Activated T-cell treated with anti-CD3 and anti-CD28 coated beads for 24 hours (primary cell): Measurements from ENCODE around the gene NPW.

ENCODE experiments used
- DNase-seq: peaks from one replicate; pipeline ENCODE4 v3.0.0-alpha.2; 2020; ENCODE audit warnings: low read depth

NPW gene

DNA sequence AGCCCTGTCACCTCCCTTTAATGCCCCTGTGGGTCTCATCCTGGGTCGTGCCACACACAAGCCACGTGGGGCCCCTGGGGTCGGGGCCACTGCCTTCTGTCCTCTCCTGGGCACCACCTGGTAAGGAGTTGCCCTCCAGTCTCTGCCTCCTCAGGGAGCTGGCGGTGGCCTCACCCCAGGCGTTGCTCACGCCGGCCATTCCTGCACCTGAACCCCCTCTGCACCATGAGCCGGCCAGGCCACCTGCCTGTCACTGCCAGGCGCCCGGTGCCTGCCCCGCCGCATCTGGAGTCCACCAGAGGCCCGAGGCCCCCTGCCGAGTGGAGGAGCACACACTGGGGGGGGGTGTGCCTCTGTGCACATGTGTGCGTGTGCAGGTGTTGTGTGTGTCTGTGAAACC is 17.5 kb downstream of the NPW start:
- no peak for DNase-seq

DNA sequence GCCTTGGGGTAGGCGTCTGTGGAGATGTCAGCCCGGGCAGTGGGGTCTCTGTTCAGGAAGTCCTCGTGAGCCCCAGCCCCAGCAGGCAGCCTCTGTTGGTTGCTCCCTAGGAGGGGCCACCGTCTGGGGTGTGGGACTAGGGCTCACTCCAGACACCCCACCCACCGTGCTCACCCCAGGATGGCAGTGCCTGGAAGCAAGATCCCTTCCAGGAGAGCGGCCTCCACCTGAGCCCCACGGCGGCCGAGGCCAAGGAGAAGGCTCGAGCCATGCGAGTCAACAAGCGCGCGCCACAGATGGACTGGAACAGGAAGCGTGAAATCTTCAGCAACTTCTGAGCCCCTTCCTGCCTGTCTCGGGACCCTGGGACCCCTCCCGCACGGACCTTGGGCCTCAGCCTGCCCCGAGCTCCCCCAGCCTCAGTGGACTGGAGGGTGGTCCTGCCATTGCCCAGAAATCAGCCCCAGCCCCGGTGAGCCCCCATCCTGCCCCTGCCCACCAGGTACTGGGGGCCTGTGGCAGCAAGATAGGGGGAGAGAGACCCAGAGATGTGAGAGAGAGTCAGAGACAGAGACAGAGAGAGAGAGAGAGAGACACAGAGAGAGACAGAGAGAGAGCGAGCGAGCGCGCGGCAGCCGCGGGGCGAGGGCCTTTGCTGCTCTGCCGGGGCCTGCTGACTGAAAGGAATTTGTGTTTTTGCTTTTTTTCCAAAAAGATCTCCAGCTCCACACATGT is 18.2 kb downstream of the NPW start:
- DNase-seq, result no peak

DNA sequence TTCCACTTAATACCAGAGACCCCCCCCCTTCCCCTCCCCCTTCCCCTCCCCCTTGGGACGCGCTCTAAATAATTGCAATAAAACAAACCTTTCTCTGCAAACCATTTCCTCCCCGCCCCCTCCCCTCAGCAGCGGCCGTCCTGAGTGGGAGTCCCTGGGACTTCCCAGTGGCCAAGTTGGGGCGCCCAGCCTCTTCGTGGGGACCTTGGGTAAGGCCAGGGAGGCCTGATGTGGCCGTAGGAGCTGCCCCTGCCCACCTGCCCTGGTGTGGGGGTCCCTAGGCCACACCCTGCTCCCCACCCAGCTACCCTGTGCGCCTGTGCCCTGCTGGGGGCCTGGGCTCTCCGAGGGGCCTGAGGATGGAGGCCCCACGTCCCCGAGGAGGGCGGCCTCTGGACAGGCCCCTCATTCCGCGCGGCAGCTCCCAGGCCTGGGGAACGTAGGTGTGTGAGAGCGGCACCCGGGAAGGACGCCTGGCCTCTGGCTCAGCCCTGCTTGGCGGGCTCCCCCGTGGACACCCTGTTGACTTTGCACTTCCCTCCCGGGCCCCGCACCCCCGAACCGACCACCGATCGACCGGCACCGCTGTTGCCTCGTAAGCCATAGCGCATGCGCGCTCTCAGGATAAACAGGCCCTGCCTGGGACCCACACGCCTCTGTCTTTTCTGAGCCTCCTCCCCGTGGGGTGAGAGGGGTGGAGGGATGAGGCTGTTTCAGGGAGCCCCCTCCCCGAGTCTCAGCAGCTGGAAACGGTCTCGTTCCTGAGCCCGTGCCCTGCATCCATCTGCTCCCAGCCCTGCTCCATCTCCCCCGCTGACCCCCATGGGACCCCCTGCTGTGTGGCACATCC is 19.0 kb downstream of the NPW start:
- no peak for DNase-seq

DNA sequence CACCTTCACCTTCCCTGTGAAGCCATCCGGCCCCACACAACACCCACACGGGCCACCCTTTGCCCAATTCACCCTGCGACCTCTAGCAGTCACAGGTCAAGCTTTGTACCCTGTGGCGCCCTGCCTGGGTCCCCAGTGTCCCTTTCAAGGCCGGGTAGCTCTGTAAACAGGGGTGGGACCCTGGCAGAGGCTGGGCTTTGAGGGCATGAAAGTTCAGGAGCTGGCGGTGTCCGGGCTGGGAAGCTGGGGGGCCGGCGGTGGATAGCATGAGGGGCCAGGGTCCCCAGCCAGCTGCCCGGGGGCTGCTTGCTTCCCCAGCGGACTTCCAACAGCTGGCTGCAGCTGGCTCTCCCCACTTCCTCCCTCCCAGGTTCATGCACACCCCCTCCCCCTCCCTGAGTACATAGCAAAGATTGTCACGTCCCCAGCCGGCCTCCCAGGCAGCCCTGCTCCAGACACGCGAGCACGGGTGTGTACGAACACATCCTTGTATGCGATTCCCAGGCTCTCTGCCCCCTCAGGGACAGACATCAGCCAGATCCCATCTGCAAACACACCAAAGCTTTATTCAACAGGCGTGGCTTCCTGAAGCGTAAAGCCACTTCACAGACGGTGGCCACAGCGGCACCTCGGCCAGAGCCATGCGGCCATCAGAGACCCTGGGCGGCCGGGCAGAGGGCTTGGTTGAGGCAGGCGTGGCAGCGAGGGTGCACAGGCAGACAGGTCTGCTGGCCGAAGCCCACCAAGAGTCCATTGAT is 19.9 kb downstream of the NPW start:
- DNase-seq, result no peak

DNA sequence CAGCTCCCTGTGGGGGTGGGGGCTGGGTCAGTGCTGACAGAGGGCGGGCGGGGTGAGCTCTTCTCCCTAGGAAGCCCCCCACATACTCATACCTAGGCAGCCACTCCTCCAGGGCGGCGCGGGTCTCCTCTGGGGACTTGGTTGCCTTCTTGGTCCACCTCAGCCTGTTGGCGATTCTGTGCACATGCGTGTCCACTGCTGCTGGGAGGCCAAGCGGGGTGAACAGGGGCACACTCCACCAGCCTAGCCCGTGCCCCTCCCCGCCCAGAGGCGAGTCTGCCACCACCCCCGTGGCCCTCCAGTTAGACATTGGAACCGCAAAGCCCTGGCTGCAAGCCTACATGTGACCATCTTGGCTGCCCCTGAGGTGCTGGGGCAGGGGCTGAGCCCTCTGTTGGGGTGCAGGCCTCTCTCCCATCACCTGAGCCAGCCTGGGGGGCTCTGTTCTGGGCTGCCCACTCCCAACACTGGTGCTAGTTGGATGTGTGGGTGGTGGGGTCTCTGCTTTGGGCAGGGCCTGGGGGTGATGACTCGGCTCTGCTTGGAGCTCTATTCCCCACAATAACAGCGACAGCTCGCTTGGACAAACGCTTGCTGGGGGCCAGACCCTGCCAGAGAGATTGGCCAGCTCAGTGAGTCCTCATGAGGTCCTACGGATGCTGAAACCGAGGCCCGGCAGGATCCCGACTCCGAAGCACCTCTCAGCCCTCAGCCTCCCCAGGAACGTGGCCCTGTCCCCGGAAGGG is 20.6 kb downstream of the NPW start:
- no peak for DNase-seq

DNA sequence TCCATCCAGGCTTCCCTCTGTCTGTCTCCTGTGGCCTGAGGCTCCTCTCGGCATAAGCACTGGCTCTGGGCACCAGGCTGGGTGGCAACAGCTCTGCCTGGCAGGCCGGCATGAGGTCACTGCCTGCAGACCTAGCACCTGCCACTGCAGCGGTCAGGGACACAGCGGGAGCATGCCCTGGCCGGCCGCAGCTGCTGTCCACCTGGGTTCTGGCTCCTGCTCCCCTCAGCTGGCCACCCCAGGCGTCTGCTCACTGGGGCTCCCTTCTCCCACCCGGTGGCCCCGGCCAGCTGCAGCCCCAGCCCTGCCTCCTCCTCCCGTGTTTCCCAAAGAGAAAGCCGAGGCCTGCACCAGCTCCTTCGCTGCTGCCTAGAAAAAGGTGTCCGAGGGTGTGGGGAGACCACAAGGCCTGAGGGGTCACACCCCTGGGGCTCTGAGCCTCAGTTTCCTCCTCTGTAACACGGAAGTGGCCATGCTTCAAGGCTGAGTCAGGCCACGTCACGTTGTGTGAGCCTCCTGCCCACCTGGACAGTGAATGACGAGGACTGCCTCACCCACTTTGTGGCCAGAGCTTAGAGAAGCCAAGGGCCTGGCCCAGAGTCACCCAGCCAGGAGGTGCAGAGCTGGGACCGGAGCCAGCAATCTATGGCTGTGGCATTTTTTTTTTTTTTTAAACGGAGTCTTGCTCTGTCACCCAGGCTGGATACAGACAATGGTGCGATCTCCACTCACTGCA is 21.4 kb downstream of the NPW start:
- no peak for DNase-seq

DNA sequence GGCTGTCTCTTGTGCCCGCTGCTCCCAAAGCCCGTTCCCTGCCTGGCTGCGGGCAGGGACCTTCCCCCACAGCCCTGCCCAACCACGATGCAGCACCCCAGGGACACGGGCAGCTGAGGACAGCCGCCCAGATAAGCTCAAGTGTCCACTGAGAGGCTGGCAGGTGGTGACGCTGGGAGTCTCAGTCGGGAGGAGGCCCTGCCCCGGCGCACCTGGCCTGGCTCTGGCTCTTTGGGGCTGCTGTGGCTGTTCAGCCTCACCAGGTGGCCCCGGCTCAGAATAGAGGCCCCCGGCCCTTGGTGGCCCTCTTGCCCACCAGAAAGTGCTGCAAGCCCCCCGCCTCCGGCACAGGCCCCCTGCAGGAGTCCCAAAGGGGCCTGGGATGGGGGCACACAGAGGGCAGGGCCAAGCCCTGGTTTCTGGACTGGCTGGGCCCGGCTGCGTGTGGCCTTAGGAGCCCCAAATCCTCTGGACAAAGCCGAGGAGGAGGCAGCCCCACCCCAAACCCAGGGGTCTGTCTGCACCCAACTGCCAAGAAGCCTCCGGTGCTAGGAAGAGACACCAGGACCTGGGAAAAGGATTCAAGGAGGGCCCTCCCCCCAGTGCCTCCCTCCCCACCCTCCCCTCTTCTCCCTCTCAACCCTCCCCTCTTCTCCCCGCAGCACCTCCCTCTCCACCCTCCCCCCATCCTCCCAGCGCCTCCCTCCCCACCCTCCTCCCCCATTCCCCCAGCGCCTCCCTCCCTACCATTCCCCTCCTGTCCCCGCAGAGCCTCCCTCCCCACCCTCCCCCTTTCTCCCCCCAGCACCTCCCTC is 22.8 kb downstream of the NPW start:
- DNase-seq, result no peak

DNA sequence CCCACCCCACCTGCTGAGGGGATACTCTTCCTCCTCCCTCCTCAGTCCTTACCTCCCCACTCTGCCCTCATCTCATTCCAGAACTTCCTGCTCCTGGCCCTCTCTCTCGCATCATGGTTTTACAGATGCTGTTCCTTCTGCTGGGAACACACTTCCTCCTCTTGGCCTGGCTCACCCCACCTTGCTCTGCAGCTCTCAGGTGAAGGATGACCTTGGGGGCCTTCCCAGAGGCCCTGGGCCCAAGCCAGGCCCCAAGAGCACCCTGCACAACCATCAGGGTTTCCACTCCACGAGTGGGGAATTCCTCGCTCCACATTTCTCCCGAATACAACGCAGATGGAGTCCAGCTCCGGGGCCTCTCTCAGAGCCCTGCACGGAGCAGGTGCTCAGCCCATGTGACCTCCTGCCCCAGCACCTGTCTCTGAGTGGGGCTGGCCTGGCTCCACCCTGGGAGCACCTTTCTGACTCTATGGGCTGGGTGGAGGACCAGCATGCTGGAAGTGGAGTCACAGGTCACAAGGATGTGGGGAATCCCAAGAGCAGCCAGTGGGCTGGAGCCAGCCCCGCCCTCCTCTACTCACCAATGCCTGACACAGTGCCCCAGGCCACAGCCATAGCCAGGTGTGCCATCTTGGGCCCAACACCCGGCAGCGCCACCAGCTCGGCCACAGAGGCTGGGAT is 23.5 kb downstream of the NPW start:
- DNase-seq, result no peak

DNA sequence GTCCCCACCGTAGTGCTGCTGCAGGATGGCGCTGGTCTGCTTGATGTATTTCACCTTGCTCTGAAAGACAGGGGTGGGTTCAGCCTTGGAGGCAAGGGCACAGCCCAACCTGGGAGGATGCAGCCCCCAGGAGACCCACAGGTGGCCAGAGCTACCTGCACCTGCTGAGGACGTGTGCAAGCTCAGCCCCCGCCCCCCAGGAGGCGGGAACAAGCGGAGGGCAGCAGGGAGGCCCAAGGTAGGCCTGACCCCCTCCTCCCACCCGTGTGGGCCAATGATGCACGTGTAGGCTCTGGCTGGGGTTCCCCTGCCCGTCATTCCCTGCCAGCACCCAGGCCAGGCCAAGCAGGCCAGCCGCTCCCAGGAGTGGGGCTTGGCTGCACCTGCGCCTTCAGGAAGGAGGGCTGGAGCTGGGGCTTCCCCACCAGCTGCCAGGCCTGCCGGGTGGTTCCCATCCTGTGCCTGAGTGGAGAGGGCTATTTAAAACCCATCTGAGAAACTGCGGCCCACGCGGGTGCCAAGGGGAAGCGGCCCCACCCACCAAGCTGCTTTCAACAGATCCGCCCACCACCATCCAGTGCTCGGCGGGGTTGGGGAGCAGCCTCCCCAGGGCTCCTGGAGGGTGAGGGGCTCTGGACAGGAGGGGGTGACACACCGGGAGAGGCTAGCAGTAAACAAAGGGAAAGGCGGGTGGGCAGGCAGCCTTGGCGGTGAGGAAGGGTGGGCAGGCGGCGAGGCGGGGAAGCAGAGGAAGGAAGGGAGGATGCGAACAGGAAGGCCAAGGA is 24.3 kb downstream of the NPW start:
- DNase-seq, result no peak

DNA sequence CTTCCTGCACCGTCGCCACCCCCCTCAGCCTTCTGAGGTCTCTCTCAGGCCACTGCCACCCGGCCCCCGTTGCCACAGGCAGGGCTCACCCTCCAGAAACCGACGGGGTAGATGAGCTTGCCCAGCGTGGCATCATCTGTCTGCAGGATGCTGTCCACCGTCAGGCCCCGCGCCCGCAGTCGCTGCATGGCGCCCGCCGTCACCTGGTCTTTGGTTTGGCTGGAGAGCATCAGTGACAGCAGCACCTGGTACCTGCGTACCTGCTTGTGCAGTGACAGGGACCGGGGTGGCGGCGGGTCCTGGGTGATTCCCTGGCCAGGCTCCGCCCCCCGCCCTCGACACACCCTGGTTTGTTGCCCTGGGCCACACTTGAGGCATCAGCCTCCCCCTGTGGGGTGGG is 25.0 kb downstream of the NPW start:
- no peak for DNase-seq

DNA sequence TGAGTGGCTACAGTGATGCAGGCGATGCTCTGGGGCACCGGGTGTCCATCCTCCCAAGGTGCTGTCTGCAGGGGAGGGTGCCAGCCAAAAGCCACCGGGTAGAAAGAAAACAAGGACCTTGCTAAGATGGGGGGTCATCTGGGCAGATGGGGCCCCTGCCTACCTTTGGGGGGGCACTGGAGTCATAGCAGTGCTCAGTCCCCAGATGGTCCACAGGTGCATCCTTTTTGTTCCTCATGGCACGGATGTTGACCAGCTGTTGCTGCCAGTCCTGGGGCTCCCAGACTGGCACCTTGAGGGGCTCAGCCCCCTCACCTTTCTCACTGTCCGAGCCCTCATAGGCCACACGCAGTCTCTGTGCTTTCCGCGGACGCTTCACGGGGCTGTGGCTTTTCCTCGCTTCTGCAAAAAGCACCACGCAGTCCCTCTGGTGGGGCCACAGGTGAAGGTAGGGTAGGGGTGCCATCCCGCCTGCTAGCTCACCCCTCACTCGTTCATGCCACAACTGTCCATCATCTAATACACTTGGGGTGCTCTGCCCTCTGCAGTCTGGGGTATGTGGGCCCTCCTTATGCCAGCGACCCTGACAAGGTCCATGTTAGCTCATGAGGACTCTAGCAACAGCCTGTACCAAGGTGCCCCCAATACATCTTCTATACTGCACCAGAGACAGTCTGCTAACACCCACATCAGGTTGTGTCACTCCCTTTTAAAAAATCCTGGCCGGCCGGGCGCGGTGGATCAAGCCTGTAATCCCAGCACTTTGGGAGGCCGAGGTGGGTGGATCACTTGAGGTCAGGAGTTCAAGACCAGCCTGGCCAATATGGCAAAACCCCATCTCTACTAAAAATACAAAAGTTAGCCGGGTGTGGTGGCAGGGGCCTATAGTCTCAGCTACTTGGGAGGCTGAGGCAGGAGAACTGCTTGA is 26.6 kb downstream of the NPW start:
- DNase-seq, result no peak

DNA sequence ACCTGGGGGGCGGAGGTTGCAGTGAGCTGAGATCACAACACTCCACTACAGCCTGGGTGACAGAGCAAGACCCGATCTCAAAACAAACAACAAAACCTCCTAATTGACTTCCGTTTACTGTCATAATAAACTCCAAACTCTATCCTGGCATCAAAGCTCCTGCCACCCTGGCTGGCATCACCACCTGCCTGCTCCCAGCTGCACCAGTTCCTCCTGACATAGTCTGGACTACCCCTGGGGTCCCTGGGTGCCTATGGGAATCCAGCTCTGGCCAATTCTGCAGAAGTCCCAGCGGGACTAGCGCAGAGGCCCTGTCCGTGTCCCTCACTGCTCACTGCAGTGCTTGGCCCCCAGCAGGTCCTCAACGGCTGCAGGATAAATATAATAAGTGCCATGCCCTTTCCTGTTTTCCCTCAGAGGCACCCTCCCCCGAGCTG is 27.3 kb downstream of the NPW start:
- DNase-seq, result no peak

DNA sequence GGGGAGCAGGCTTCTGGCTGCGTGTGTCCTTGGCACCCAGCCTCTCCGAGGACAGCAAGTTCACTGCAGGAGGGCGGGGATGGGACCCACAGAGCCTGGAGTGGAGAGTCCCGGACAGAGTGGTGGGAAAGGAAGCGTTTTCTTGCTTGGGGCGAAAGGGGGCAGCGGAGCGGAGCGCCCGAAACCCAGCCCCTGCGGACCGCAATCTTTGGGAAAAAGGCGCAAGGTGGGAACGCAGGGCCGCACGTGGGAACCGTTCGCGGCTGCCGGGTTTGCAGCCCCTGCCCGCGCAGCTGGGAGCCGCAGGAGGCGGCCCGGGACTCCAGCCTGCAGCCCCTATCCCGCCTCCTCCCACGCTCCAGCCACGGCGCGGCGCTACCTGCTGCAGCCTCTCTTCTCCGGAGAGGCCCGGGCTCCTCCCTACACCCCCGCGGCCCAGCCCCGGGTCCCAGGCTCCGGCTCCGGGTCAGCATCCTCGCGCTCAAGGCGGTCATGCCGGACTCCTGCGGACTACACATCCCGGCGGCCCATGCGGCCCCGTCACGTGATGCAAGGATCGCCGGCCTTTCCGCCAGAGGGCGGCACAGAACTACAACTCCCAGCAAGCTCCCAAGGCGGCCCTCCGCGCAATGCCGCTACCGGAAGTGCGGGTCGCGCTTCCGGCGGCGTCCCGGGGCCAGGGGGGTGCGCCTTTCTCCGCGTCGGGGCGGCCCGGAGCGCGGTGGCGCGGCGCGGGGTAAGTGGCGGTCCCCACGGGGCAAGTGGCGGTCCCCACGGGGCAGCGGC is 27.9 kb downstream of the NPW start, which contains the start of the genes NTHL1 and TSC2:
NTHL1 (minus strand) TSS at position 505 of the 786 bp plus-strand sequence; CDS start at position 494, 11 bp downstream.
TSC2 (plus strand) TSS at position 656 of the 786 bp plus-strand sequence. CDS start 631 bp downstream, outside the sequence.
- DNase-seq, result peak; percentile 93

DNA sequence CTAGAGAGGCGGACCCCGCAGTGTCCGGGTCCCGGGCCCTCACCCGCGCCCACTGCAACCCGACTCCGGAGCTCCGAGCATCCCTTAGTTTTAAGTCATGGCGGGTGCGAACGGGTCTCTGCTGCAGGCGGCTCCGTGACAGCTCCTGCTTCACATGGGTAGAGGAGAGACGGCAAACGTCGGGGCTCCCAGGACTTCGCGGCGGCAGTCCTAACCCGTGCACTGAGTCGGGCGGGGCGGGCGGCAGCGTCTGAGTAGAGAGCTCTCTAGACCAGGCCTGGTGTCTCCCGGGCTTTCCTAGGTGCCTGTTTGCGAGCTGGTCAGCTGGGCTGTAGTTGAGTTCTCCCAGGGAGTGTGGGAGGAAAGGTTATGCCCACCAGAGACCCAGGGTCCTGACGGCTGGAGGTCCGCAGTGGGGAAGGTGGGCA is 28.5 kb downstream of the NPW start:
- DNase-seq, result no peak

DNA sequence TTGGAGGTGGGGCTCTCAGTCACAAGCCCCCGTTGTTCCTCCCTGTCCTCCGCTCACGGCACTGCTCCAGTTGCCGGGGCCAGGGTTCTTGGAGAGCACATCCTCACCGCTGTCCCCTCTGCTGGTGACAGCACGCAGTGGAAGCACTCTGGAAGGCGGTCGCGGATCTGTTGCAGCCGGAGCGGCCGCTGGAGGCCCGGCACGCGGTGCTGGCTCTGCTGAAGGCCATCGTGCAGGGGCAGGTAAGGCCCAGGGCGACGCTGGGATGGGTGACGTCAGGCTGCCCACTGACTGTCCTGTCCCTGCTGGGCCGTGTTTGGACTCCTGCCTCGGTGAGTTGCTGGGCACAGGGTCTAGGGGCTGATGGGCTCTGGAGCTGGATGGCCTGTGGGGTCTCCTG is 33.6 kb downstream of the NPW start:
- no peak for DNase-seq

DNA sequence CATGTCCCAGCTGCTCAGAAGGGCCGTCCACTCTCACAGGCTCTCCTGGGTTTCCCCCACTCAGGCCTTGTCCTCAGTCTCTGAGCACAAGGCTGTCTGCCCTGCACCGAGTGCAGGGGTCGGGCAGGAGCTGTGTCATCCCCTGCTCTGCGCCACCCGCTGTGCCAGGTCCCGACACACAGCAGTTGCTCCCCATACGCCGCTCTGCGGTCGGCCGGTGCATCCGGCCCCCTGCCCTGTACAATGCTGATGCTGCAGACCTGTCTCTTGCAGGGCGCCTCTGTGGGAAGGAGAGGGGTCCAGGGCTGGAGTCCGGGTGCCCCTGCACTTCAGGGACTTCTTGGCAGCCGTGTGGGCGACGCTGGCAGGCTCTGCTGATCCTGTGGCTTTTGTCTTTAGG is 34.3 kb downstream of the NPW start:
- no peak for DNase-seq
